Spleen (tissue), 11 donors: Measurements from ENCODE around the gene TSPAN18. TPM values are rescaled to one million over a fixed set of nuclear protein-coding genes. Genes with fewer than 3 reads are reported as not detected.
A peak's percentile ranks its signal among the peaks of the same experiment; 100 is the strongest.

Experiments used
- DNase-seq: peaks from one replicate; pipeline ENCODE4 v3.0.0-alpha.2; 2020
- H3K27ac ChIP-seq, 8 donors: fragments of 200-600 bp; sonication (generic) in 7 of 8; 1 replicate in 4 of 8; 2 replicates in 4 of 8; pipeline versions ENCODE4 v1.5.0 to v1.8.0; 2016 to 2021; ENCODE audit warnings: inconsistent platforms in 4 of 8, mild to moderate bottlenecking in 4 of 8, moderate library complexity in 1 of 8
- H3K27me3 ChIP-seq, 7 donors: fragments of 200-600 bp; sonication (generic) in 6 of 7; replicated peaks in 1 of 7; 1 replicate in 4 of 7; 2 replicates in 3 of 7; pipeline versions ENCODE4 v1.5.0 to v1.8.0; 2016 to 2021; ENCODE audit warnings: inconsistent platforms in 3 of 7, mild to moderate bottlenecking in 1 of 7
- H3K36me3 ChIP-seq, 6 donors: fragments of 200-600 bp; sonication (generic) in 5 of 6; 1 replicate in 4 of 6; 2 replicates in 2 of 6; pipeline versions ENCODE4 v1.5.0 to v1.8.0; 2016 to 2021; ENCODE audit warnings: inconsistent platforms in 2 of 6
- H3K4me1 ChIP-seq, 6 donors: fragments of 200-600 bp; sonication (generic) in 5 of 6; 1 replicate in 3 of 6; 2 replicates in 3 of 6; pipeline versions ENCODE4 v1.5.0 to v1.8.0; 2016 to 2021; ENCODE audit warnings: inconsistent platforms in 3 of 6
- H3K4me3 ChIP-seq, 8 donors: fragments of 200-600 bp; sonication (generic) in 7 of 8; 1 replicate in 4 of 8; 2 replicates in 4 of 8; pipeline versions ENCODE4 v1.5.0 to v1.8.0; 2016 to 2021; ENCODE audit warnings: inconsistent platforms in 4 of 8, mild to moderate bottlenecking in 4 of 8, moderate library complexity in 2 of 8
- H3K9me3 ChIP-seq, 8 donors: fragments of 200-600 bp; sonication (generic) in 7 of 8; 1 replicate in 4 of 8; 2 replicates in 4 of 8; pipeline versions ENCODE4 v1.5.0 to v1.8.0; 2016 to 2021; ENCODE audit warnings: inconsistent platforms in 4 of 8
- POLR2A ChIP-seq, 3 donors: fragments of 450-650 bp; IDR thresholded peaks; one replicate each; pipeline ENCODE4 v1.5.1; 2017; ENCODE audit warnings: antibody characterized with exemption in 3 of 3, mild to moderate bottlenecking in 1 of 3
- POLR2AphosphoS5 ChIP-seq, 3 donors: sonication (generic); formaldehyde crosslinking; IDR thresholded peaks; one replicate each; pipeline ENCODE4 v1.5.1; 2017; ENCODE audit warnings: antibody characterized with exemption in 3 of 3
- WGBS, 5 donors: extraction: QIAGEN DNeasy Blood & Tissue Kit in 3 of 5; methylation state at CpG; one replicate each; pipeline versions ENCODE4 v1.1.5 to v1.1.7; 2013 to 2018; 5-methylcytosine and 5-hydroxymethylcytosine counted together
- intact Hi-C: fragments of 100-400 bp; cut with DNase I; formaldehyde crosslinking; loops from one replicate; pipeline ENCODE4 v1.15.0; 2023; ENCODE audit warnings: low total_unique reads
- polyA plus RNA-seq, 3 donors: library from polyadenylated mRNA; stranded (reverse); fragments of 200-250 nt; gene quantifications; one replicate each; pipeline ENCODE4 v1.2.1, GENCODE V29; 2013
- total RNA-seq, 7 donors: library from RNA; depleted of rRNA in 3 of 7; stranded (reverse); fragments of >200 nt in 3 of 7; fragmentation: NEBNext Ultra II Directional in 4 of 7; extraction: Animal tissue kit (Norgen Biotek cat#: 25700) in 4 of 7; gene quantifications; one replicate each; pipeline versions ENCODE4 v1.1.0 to v1.2.1, GENCODE V29; 2016 to 2021
- TF ChIP-seq, protein P1 (sequence below), 11 experiments: fragments of 200-600 bp in 7 of 11; fragments of 450-650 bp in 4 of 11; sonication (generic) in 4 of 11; IDR thresholded peaks in 8 of 11; conservative IDR thresholded peaks in 3 of 11; 1 replicate in 7 of 11; 2 replicates in 4 of 11; pipeline versions ENCODE4 v1.4.0 to v1.8.0; 2016 to 2021; ENCODE audit warnings: antibody characterized with exemption in 11 of 11, inconsistent platforms in 4 of 11, mild to moderate bottlenecking in 1 of 11
- donor health status: healthy with polysubstance abuse.
- donor health status: DM: no; HTN: no; CAD: no; lungs with moderate emphysema.
- donor health status: DM: no; HTN: no; CAD: no.
- donor health status: Bipolar disorder and iron deficiency.
- donor health status: healthy.
- donor health status: DM: no; HTN: no; CAD: no.
- donor health status: DM: yes; HTN: yes; CAD: no.

TSPAN18 gene
- total and polyA plus RNA-seq, 10 donors = 2.1 to 47.5 (median 21.3) TPM

DNA sequence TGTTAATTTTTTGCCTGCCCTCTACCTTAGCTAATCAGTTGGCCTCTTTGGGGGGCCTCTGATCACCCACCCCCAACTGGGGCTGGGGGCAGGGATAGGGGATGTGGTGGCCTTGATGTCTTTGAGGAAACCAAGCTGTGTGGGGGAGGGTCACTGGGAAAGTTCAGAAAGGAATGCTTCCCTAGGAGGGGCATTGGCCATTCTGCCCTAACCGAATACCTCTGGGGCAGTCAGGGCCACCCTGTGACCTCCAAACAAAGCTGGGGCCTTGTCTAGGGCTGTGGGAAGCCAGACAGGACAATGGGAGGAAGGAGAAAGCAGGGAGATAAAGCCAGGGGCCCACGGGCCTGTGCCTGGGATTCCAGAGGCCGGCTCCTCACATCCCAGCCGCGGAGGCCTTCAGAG, 97.5 kb downstream of the TSPAN18 start:
- 46 to 87% (median 69%) methylated on average over 5 of the region's 5 CpGs for WGBS, 5 donors
- peak; percentile 51 to 71 (median 68) for TF ChIP-seq POLR2AphosphoS5 (IDR thresholded peaks at IDR 0.05)
- TF ChIP-seq, protein P1, sequence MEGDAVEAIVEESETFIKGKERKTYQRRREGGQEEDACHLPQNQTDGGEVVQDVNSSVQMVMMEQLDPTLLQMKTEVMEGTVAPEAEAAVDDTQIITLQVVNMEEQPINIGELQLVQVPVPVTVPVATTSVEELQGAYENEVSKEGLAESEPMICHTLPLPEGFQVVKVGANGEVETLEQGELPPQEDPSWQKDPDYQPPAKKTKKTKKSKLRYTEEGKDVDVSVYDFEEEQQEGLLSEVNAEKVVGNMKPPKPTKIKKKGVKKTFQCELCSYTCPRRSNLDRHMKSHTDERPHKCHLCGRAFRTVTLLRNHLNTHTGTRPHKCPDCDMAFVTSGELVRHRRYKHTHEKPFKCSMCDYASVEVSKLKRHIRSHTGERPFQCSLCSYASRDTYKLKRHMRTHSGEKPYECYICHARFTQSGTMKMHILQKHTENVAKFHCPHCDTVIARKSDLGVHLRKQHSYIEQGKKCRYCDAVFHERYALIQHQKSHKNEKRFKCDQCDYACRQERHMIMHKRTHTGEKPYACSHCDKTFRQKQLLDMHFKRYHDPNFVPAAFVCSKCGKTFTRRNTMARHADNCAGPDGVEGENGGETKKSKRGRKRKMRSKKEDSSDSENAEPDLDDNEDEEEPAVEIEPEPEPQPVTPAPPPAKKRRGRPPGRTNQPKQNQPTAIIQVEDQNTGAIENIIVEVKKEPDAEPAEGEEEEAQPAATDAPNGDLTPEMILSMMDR (IDR thresholded peaks at IDR 0.05 in 8 of 11, conservative IDR thresholded peaks at IDR 0.05 in 3 of 11) = no peak
- Histone ChIP-seq H3K4me1 (peaks cover 0 to 35% (median 6%) of the 10 kb centered on the region in 6 donors), H3K36me3 (no peaks in the 10 kb centered on the region), H3K27me3 (no peaks in the 10 kb centered on the region), H3K27ac (peak overlapping the region in 7 of 8 donors; percentile 54 to 80 (median 72)), H3K9me3 (peaks cover 0 to 8% (median 0%) of the 10 kb centered on the region in 8 donors), H3K4me3 (no peak overlapping the region)
- intact Hi-C loops = no loop called here
- peak; percentile 82 for DNase-seq

DNA sequence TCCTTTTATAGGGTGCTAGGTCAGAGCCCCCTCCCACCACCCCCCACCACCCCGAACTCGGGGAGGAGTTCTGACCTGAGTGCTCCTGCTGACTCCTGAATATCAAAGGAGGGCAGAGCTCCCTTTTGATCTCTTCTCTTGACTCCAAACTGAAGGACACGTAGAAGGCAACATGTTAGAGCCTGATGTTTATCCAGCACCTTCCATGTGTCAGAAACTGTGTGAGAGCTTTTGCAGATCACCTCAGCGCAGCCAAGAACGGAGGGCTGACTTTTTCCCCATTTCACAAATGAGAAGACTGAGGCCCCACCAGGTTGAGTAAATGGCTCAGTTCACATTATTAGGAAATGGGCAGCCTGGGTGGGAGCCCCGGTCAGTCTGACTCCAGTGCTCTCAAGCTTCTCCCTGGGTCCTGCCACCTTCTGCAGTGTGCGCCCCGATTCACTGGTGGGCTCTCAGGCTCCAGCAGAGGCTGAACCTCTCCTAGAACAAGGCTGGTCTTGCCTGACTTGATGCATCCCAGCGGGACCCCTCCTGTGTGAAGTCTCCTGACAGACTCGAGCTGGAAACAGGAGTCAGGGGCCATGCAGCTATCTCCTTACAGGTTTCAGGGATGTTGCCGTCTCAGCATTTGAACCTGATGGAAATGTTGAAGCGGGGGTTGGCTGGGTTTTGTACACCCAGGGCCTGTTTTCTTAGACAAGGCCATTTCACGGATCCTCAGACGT, 98.5 kb downstream of the TSPAN18 start:
- TF ChIP-seq, protein P1 (IDR thresholded peaks at IDR 0.05 in 8 of 11, conservative IDR thresholded peaks at IDR 0.05 in 3 of 11) = no peak
- no peak for TF ChIP-seq POLR2A (IDR thresholded peaks at IDR 0.05)
- TF ChIP-seq POLR2AphosphoS5 (IDR thresholded peaks at IDR 0.05) = no peak
- 81 to 88% (median 85%) methylated on average over 13 to 14 of the region's 14 CpGs for WGBS, 5 donors

DNA sequence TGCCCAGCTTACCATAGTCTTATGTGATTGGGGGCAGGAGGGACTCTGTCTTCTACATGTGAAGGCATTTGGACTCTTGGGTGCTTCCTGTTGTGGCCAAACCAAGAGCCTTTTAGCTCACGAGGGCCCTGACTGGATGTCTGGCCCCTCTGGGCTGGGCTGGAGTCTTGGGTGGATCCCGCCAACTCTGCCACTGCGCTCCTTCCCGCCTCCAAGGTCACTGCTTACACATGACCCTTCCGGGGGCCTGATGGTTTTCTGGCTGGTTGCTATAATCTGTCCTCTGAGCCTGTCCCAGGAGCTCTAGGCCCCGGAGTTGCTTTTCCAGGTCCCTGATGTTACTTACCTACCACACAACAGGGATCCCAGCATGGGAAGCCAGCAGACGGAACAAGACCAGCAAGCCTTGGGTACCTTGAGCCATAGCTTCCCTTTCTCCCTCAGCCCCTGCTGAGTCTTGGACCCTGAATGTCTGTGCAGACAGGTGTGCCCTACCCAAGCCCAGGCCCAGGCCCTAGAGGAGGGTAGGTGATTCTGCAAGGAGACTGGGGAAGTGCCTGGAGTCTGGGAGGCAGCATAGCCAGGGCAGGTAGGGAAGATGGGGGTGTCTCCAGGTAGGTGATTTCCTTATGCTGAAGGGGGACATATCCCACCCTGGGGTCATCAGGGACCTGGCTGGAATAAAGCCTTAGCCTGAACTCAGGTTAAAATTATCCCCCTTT, 100.3 kb downstream of the TSPAN18 start:
- WGBS, 5 donors = 53 to 77% (median 72%) methylated on average over 6 to 7 of the region's 7 CpGs
- intact Hi-C loops = no loop called here

More for the DNA sequence above, 98.5 kb downstream of the TSPAN18 start:
- H3K27me3 ChIP-seq = no peaks in the 10 kb centered on the region
- H3K27ac ChIP-seq = peak overlapping the region in 7 of 8 donors; percentile 54 to 80 (median 72)
- H3K9me3 ChIP-seq = peaks cover 0 to 8% (median 0%) of the 10 kb centered on the region in 8 donors
- H3K36me3 ChIP-seq = no peaks in the 10 kb centered on the region
- no peak for DNase-seq
- peaks cover 0 to 34% (median 6%) of the 10 kb centered on the region in 6 donors for H3K4me1 ChIP-seq
- intact Hi-C loops = no loop called here
- no peak overlapping the region for H3K4me3 ChIP-seq

DNA sequence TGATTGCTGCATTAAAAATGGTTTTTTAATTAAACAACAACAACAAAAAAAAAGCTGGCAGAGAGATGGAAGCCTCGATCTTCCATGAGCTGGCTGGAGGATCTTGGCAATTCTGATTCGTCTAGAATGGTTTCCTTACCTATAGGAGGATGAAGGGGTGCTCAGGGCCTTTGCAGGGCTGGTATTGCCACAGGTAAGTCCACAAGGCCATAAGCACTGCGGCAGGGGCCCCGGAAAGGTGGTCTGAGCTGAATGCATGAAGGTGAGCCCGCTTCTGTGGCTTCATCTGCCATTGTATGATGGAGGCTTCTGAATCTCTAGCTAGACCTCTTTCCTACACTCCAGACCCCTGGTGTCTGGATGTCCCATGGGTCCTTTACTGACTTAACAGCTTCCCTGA, 101.5 kb downstream of the TSPAN18 start:
- Histone ChIP-seq H3K4me3 (no peak overlapping the region), H3K9me3 (peaks cover 0 to 3% (median 0%) of the 10 kb centered on the region in 8 donors), H3K36me3 (no peaks in the 10 kb centered on the region), H3K27ac (no peak overlapping the region), H3K27me3 (no peaks in the 10 kb centered on the region), H3K4me1 (peaks cover 0 to 40% (median 7%) of the 10 kb centered on the region in 6 donors)
- TF ChIP-seq, protein P1 (IDR thresholded peaks at IDR 0.05 in 8 of 11, conservative IDR thresholded peaks at IDR 0.05 in 3 of 11) = no peak
- DNase-seq = no peak
- WGBS, 5 donors = 88 to 97% (median 91%) methylated on average over 5 of the region's 5 CpGs
- intact Hi-C loops = no loop called here

More for the DNA sequence above, 100.3 kb downstream of the TSPAN18 start:
- Histone ChIP-seq H3K9me3 (peaks cover 0 to 8% (median 0%) of the 10 kb centered on the region in 8 donors), H3K27ac (peak overlapping the region in 5 of 8 donors; percentile 33 to 79 (median 72)), H3K36me3 (no peaks in the 10 kb centered on the region), H3K4me1 (peaks cover 0 to 34% (median 6%) of the 10 kb centered on the region in 6 donors), H3K4me3 (no peak overlapping the region), H3K27me3 (no peaks in the 10 kb centered on the region)
- DNase-seq = peak; percentile 42
- TF ChIP-seq POLR2AphosphoS5 (IDR thresholded peaks at IDR 0.05) (peak in 1 of 3 donors; percentile 34), POLR2A (IDR thresholded peaks at IDR 0.05) (no peak)
